ENCODE results near the gene MEF2C.
A peak's percentile ranks its signal among the peaks of the same experiment; 100 is the strongest.

MEF2C gene

GRCh38 chr5:88743231-88743834 is 139.7 kb downstream of the MEF2C start:
- POLR2A ChIA-PET (ENCODE audit: low non-redundant PET), result no interaction called here
- no peak for TF ChIP-seq CTCF (conservative IDR thresholded peaks at IDR 0.05; ENCODE audit: low read depth)
- peak; percentile 11 for DNase-seq (ENCODE audit: low spot score)
- no peak overlapping the region for H3K27ac ChIP-seq
- CTCF ChIA-PET, result interaction anchor here (0.7 kb wide), 1 partner anchor 1512 kb away, joined by 3 read pairs; no protein-coding TSS in a partner anchor

- POLR2A ChIA-PET (ENCODE audit: low non-redundant PET), result no interaction called here
- DNase-seq (ENCODE audit: low spot score), result no peak
- TF ChIP-seq CTCF (conservative IDR thresholded peaks at IDR 0.05; ENCODE audit: low read depth), result no peak
- CTCF ChIA-PET, result no interaction called here
- H3K27ac ChIP-seq, result no peak overlapping the region
Observed at GRCh38 chr5:88741964-88742363, 141.0 kb downstream of the MEF2C start.

GRCh38 chr5:88740604-88741185 is 142.3 kb downstream of the MEF2C start:
- POLR2A ChIA-PET (ENCODE audit: low non-redundant PET), result no interaction called here
- H3K27ac ChIP-seq, result no peak overlapping the region
- no peak for TF ChIP-seq CTCF (conservative IDR thresholded peaks at IDR 0.05; ENCODE audit: low read depth)
- DNase-seq (ENCODE audit: low spot score), result no peak
- CTCF ChIA-PET, result interaction anchor here (1.5 kb wide), 1 partner anchor 10 kb away, joined by 5 read pairs; no protein-coding TSS in a partner anchor

- CTCF ChIA-PET, result interaction anchor here (0.6 kb wide), 1 partner anchor 9 kb away, joined by 3 read pairs; no protein-coding TSS in a partner anchor
- no peak overlapping the region for H3K27ac ChIP-seq
- DNase-seq (ENCODE audit: low spot score), result no peak
- POLR2A ChIA-PET (ENCODE audit: low non-redundant PET), result no interaction called here
- no peak for TF ChIP-seq CTCF (conservative IDR thresholded peaks at IDR 0.05; ENCODE audit: low read depth)
Observed at GRCh38 chr5:88736494-88736893, 146.5 kb downstream of the MEF2C start.

GRCh38 chr5:88734983-88735382 is 148.0 kb downstream of the MEF2C start:
- CTCF ChIA-PET, result interaction anchor here (0.5 to 0.8 kb wide), 3 partner anchors 909 to 1604 kb away, joined by 3 to 5 read pairs (median 3); no protein-coding TSS in a partner anchor
- no peak for TF ChIP-seq CTCF (conservative IDR thresholded peaks at IDR 0.05; ENCODE audit: low read depth)
- no peak overlapping the region for H3K27ac ChIP-seq
- POLR2A ChIA-PET (ENCODE audit: low non-redundant PET), result no interaction called here
- no peak for DNase-seq (ENCODE audit: low spot score)

GRCh38 chr5:88734191-88734640 is 148.8 kb downstream of the MEF2C start:
- DNase-seq (ENCODE audit: low spot score), result no peak
- no peak overlapping the region for H3K27ac ChIP-seq
- ChIA-PET POLR2A (ENCODE audit: low non-redundant PET) (no interaction called here), CTCF (interaction anchor here (0.6 to 0.8 kb wide), 3 partner anchors 908 to 1487 kb away, joined by 3 to 5 read pairs (median 3); no protein-coding TSS in a partner anchor)
- no peak for TF ChIP-seq CTCF (conservative IDR thresholded peaks at IDR 0.05; ENCODE audit: low read depth)

All from RWPE1 (cell line).